Prostate gland (tissue), 2 donors: ENCODE measurements around the gene THRAP3.
"Not testable (repeated sequence)": the region's sequence is repeated elsewhere in the genome, so short reads cannot be mapped to it uniquely, and the experiment has no call there.

ENCODE experiments used
- CTCF ChIP-seq, 4 experiments: fragments of 200-600 bp in 2 of 4; fragments of 450-650 bp in 2 of 4; sonication (generic) in 2 of 4; IDR thresholded peaks; 1 replicate in 3 of 4; 2 replicates in 1 of 4; pipeline ENCODE4 v1.5.1; 2016 to 2019; ENCODE audit warnings: antibody characterized with exemption in 4 of 4, mild to moderate bottlenecking in 2 of 4, moderate library complexity in 2 of 4
- POLR2A ChIP-seq: fragments of 450-650 bp; IDR thresholded peaks from one replicate; pipeline ENCODE4 v1.6.1; 2016; ENCODE audit warnings: antibody characterized with exemption, mild to moderate bottlenecking

GRCh38 chr1:36196805-36197204 is 27.4 kb upstream of the THRAP3 start:
- not testable (repeated sequence) for TF ChIP-seq CTCF (IDR thresholded peaks at IDR 0.05); POLR2A
